Stimulated activated CD4-positive, alpha-beta T cell treated with anti-CD3 and anti-CD28 coated beads, TNF-alpha, amount 100 ng/mL, for 24 hours (primary cell): ENCODE results near the gene LIG3.
"Not testable (repeated sequence)": the region's sequence is repeated elsewhere in the genome, so short reads cannot be mapped to it uniquely, and the experiment has no call there.

ENCODE experiments used
- DNase-seq, 3 experiments: peaks; one replicate each; pipeline ENCODE4 v3.0.0-alpha.2; 2020; ENCODE audit warnings: low read depth in 3 of 3

LIG3 gene

GRCh38 chr17:34999456-34999855 is 19.1 kb downstream of the LIG3 start:
- DNase-seq = no peak

GRCh38 chr17:35000965-35001364 is 20.7 kb downstream of the LIG3 start:
- not testable (repeated sequence) for DNase-seq

DNA sequence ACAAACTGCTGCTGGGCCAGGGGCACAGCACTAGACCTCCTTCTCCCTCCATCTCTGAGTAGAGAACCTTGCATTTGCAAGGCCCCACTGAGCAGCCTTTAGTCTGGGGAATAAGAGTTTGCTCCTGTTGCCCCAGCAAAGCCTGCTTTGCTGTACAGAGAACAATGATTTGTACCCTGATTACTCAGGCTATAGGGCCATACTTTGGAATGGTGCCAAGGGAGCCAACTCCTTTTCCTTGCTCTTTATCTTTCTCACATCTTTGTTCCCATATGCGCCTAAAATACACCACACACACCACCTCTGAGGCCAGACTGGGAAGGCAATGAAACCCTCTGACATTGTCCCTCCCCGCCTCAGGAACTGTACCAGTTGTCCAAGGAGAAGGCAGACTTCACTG is 21.2 kb downstream of the LIG3 start:
- DNase-seq = no peak

- DNase-seq = no peak
These were observed 22.7 kb downstream of the LIG3 start for GRCh38 chr17:35002876-35003551.

- no peak for DNase-seq
These were observed 23.5 kb downstream of the LIG3 start for GRCh38 chr17:35003778-35004177.

DNA sequence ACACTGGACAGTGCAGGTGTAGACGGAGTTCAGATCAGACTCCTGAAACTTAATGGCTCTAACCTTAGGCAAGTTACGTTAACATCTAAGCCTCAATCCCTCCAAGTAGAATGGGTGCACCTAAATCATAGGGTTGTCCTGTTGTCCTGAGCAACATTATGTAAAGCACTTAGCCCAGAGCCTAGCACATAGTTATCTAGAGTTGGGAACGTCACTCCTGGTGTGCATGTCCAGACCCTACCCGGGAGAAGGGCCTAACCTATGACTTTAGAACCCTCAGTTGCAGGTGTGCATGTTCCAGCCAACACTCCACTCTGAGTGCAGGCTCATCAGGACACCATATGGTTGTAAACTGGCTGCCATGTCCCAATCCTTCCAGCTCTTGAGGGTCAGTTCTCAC is 26.0 kb downstream of the LIG3 start:
- no peak for DNase-seq

DNA sequence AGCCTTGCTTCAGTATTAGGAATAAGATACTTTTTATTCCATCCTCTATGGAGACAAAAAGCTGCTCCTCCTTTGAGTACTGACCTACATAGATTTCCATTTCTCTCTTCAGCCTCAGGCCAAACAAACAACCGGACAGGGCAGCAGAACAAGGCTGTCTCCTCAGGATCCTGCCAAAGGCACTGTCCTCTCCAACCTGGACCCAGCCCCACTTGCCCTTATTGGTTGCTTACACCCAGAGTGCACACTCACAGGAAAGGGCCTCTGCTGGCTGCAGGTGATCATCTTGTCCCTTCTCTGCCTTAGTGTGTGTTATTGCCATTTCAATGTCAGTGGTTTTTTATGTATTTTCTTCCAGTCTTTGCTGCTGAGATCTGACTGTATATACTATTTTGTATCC is 26.6 kb downstream of the LIG3 start:
- DNase-seq = no peak

- no peak for DNase-seq
These were observed 29.8 kb downstream of the LIG3 start for GRCh38 chr17:35010093-35010492.

- no peak for DNase-seq
These were observed 31.4 kb downstream of the LIG3 start for GRCh38 chr17:35011671-35012216.

DNA sequence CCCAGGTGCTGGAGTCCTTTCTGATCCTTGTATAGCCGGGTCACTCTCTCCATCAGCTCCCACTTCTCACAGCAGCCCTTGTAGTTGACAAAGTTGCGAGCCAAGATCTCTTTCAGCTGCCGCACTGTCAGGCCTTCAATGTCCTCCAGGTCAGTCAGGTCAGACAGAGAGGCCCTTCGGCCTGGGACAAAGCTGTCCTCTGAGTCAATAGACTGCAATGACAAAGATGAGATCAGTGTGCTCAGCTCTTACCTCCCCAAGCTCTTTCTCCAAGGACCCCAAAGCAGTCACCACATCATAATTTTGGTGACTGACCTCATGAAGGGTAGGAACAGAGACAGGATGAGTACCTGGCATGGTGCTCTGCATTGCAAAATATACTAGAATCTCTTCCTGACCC is 36.1 kb downstream of the LIG3 start:
- no peak for DNase-seq

DNA sequence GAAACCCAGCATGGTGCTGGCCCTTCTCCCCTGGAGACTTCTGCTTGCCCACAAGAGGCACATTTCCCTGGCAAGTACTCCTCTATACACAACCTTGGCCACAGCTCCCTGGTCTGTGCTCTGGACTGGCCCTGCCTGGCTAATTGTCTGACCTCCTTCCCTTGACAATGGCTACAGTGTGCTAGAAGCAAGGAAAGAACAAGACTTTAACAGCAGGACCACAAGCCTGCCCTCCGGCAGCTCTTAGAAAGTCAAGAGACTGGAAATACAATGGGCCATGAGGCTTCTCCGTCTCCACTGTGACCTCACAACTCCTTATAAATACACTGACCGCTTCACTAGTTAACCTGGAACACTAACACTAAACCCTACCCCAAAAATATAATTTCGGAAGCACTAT is 36.7 kb downstream of the LIG3 start:
- no peak for DNase-seq

- DNase-seq = no peak
These were observed 38.5 kb downstream of the LIG3 start for GRCh38 chr17:35018814-35019213.

DNA sequence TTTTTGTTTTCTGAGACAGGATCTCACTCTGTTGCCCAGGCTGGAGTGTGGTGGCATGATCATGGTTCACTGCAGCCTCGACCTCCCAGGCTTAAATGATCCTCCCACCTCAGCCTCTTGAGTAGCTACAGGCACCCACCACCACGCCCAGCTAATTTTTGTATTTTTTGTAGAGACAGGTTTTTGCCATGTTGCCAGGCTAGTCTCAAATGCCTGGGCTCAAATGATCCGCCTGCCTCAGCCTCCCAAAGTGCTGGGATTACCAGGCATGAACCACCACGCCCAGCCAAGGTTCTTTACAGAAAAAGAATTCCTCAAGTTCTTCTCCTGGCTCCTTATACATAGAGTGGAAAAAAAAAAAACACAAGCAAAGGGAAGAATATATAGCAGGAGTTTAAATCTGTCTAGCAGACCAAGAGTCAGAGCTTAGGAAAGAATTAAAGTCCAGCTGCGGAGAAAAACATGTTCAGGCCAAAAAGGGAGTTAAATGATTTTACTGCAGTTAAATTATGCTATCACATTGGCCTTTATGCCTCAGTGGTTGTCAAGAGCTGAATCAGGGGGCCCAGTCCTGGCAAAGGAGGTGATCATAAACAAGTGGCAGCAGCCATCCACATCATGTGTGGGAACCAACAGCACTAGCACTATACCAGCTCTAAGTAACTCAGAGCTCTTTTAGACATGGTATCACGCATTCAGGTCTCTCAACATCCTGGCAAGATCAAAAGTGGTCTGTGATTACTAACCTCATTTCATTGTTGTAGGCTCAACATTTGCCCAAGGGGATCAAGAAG is 39.3 kb downstream of the LIG3 start:
- DNase-seq = no peak

DNA sequence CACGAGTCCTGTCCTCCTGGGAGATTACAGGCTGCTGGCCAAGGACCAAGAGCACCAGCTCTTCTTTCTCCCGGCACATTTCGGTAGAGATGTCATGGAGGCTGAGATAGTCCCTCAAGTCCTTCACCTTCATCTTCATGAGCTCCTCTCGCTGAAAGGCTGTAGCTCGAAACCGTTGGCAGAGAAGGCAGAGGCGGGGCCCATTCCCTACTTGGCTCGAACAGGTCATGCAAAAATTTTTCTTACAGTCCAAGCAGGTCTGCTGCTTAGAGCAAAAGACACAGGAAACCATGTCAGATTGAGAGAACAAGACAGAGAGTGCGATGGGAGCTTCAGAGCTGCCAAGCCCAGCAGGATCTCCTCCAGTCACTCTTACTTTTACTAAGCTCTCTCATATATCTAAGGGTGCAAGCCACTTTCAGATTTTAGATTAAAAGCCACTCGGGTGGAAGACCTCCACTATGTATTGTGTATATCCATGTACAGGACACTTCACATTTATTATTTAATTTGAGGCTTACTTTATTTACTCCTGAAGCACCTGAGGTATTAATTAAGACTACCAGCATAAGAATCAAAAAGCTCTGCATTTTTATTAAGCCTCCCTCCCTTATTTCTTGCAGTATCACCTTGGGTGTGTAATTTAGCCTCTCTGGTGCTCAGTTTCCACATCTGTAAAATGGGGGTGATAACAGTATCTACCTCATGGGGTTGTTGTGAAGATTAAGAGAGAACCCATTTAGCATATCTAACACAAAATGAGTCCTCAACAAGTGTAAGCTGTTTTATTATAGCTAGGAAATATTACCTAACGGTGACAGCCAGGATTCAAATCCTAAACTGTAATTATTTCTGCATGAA is 41.4 kb downstream of the LIG3 start:
- DNase-seq = no peak

DNA sequence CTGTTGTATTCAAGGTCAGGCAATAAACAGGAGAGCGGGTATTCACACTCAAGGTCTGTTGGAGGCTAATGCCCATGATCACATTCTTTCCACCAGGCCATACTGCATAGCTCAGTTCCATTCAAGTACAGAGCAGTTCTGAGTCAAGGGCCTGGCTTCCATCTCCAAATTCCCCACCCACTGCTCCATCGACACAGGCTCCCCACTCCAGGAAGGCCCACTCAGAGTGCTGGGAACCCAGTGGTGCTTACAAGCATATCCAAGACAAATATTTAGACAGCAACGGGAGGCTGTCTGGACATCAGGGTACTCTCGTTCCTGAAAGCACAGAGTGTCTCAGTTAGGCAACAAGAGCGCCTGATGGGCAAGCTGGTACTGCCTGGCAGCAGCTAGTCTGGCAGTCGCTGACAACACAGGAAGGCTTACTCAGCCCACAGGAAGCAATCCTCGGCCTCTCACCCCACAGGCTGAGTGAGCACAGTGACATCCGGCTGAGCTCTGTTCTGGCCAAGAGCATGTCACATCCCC is 42.3 kb downstream of the LIG3 start:
- peak; percentile 33 to 73 (median 54) for DNase-seq

DNA sequence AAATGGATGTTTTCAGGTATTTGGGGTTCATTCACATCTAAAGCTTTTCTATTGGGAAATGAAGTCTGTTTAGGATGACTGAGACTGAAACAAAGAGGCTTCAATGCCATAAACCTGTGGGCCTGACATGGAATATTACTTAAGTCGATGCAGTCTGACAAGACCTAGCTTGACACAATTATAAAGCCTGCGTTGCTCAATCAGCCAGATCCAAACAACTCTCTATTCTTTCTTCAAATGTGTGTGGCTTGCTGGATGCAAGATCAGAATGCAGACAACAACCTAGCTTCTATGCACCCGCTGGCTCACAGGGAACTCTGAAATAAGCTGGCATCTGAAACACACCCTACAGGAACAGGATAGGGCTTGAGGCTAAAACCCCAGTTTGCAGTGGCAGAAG is 43.2 kb downstream of the LIG3 start:
- DNase-seq = no peak

GRCh38 chr17:35025541-35025940 is 45.2 kb downstream of the LIG3 start:
- DNase-seq = no peak

- not testable (repeated sequence) for DNase-seq
These were observed 47.8 kb downstream of the LIG3 start for GRCh38 chr17:35028097-35028496.

DNA sequence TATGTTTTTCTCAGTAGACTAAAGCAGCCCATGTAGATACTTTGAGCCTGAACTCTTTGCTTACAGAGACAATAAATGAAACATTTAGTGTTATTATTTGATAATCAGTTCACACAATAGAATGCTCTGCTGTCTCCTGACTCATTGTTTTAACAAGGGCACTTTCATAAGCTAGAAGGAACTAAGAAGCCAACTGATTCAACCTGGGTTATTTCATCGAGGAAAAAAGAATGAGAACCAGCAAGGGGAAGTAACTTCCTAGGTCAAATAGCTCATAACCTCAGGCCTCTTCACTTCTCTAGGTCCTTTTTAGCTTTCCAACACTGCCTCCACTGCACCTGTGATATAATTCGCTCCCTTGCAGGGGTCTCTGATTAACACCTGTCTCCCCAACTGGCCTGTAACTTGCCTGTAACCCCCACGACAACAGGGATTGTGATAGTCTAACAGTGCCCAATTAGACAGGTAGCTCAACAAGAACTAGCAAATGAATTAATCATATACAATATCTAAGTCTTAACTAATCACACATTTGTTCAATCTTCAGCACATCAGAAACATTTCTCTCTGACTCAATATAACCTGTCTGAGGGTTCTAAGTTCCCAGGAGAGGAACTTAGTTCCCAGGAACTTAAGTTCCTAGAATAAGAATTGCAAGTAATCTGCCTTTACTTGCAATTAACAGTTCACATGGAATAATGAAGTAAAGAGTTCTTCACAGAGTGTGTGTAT is 48.4 kb downstream of the LIG3 start:
- no peak for DNase-seq

- no peak for DNase-seq
These were observed 50.5 kb downstream of the LIG3 start for GRCh38 chr17:35030780-35031179.

GRCh38 chr17:35038453-35038852 is 58.1 kb downstream of the LIG3 start:
- DNase-seq = no peak
